ENCODE results near the gene ZDHHC9.

DNA sequence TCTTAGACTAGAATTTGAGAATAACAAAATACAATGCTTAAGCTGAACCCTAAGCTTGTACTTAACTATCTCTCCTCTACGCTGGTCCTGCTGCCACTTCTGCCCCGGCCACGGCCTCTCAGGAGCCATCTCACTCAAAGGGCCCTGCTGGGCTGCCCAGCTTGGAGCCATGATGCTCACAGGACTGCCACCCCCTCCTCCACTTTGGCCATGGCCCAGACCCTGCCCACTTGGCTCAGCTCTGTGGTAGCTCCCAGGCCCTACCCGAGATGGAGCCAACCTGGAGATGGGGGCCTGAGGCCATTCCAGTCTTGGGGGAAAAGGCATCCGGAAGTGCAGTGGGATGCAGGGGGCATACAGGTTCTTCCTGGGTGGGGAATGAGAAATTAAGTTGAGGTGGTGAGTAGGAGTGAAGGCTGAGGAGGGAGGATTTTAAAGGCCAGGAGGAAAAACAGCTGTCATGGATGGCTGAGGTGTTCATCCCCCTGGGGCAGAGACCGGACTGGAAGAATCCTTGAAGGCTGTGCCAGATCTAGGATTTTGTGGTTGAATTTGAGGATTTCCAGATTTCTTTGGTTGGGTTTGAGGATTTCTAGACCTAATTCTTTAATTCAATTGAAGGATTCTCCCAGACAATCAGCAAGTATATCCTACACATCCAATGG is 63.1 kb downstream of the ZDHHC9 start:
- TF ChIP-seq POLR2AphosphoS5 (IDR thresholded peaks at IDR 0.05; ENCODE audit: insufficient read depth in 1 of 2, low read depth in 1 of 2) = no peak
- TF ChIP-seq, protein P1, sequence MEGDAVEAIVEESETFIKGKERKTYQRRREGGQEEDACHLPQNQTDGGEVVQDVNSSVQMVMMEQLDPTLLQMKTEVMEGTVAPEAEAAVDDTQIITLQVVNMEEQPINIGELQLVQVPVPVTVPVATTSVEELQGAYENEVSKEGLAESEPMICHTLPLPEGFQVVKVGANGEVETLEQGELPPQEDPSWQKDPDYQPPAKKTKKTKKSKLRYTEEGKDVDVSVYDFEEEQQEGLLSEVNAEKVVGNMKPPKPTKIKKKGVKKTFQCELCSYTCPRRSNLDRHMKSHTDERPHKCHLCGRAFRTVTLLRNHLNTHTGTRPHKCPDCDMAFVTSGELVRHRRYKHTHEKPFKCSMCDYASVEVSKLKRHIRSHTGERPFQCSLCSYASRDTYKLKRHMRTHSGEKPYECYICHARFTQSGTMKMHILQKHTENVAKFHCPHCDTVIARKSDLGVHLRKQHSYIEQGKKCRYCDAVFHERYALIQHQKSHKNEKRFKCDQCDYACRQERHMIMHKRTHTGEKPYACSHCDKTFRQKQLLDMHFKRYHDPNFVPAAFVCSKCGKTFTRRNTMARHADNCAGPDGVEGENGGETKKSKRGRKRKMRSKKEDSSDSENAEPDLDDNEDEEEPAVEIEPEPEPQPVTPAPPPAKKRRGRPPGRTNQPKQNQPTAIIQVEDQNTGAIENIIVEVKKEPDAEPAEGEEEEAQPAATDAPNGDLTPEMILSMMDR (IDR thresholded peaks at IDR 0.05) = no peak

Data from vagina (tissue), 2 donors.